Measurements from ENCODE around the gene C1QTNF6.

The C1QTNF6 gene

GRCh38 chr22:37228106-37229011 lies 40.3 kb upstream of the C1QTNF6 start:
- TF ChIP-seq SIN3A (IDR thresholded peaks at IDR 0.05; ENCODE audit: borderline replicate concordance, insufficient read depth, low read length), result no peak
- no peak for TF ChIP-seq TAF1 (IDR thresholded peaks at IDR 0.05; ENCODE audit: borderline replicate concordance, insufficient read depth, low read length)
- no peak for TF ChIP-seq REST (IDR thresholded peaks at IDR 0.05; ENCODE audit: insufficient read depth in 1 of 2, low read depth in 2 of 2, low read length in 2 of 2)
- TF ChIP-seq FOXP2 (optimal IDR thresholded peaks at IDR 0.05; ENCODE audit: borderline replicate concordance, extremely low read depth, extremely low read length, insufficient read depth), result no peak

DNA sequence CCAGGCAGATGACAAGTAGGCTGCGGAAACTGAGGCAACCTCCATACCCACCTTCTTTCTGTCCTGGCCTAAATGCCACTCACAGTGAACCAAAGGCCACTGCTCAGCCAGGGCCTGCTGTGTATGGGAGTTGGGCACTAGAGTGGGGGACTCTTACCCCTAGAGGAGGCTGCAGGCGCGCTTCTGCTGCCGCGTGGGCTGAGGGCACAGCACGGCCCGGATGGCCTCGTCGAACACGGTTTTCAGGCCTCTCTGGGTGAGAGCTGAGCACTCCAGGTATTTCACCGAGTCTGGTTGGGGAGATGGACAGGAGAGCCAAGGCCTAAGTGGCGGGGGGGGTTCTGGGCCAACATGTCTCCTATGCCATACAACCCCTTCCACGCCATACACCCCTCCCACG lies 38.5 kb upstream of the C1QTNF6 start:
- TF ChIP-seq SIN3A (IDR thresholded peaks at IDR 0.05; ENCODE audit: borderline replicate concordance, insufficient read depth, low read length) (no peak), TAF1 (IDR thresholded peaks at IDR 0.05; ENCODE audit: borderline replicate concordance, insufficient read depth, low read length) (no peak), POLR2AphosphoS5 (IDR thresholded peaks at IDR 0.05; ENCODE audit: low read depth, low read length) (no peak), FOXP2 (optimal IDR thresholded peaks at IDR 0.05; ENCODE audit: borderline replicate concordance, extremely low read depth, extremely low read length, insufficient read depth) (no peak), REST (IDR thresholded peaks at IDR 0.05; ENCODE audit: insufficient read depth in 1 of 2, low read depth in 2 of 2, low read length in 2 of 2) (no peak)

DNA sequence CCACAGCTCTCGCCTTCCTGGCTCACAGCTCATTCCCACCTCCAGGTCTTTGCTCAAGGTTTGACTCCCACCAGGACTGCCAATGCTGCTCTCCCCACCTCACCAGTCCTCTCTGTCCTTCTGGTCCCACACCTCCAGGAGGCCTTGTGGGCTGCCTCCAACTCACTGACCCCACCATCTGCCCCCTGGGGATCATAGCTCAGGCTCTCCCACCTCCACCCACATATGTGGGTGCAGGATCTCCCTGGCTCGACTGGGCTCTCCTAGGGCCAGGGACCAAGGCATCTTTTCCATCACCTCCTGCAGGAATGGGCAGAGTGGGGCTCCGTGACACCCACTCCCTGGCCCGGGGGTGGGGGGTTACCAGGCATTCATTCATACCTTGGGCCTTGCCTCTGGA lies 38.0 kb upstream of the C1QTNF6 start:
- TF ChIP-seq TAF1 (IDR thresholded peaks at IDR 0.05; ENCODE audit: borderline replicate concordance, insufficient read depth, low read length) (no peak), POLR2AphosphoS5 (IDR thresholded peaks at IDR 0.05; ENCODE audit: low read depth, low read length) (no peak), SIN3A (IDR thresholded peaks at IDR 0.05; ENCODE audit: borderline replicate concordance, insufficient read depth, low read length) (no peak), REST (IDR thresholded peaks at IDR 0.05; ENCODE audit: insufficient read depth in 1 of 2, low read depth in 2 of 2, low read length in 2 of 2) (no peak), FOXP2 (optimal IDR thresholded peaks at IDR 0.05; ENCODE audit: borderline replicate concordance, extremely low read depth, extremely low read length, insufficient read depth) (no peak)

GRCh38 chr22:37225481-37225880 lies 37.4 kb upstream of the C1QTNF6 start:
- no peak for TF ChIP-seq SIN3A (IDR thresholded peaks at IDR 0.05; ENCODE audit: borderline replicate concordance, insufficient read depth, low read length)
- no peak for TF ChIP-seq FOXP2 (optimal IDR thresholded peaks at IDR 0.05; ENCODE audit: borderline replicate concordance, extremely low read depth, extremely low read length, insufficient read depth)
- no peak for TF ChIP-seq POLR2AphosphoS5 (IDR thresholded peaks at IDR 0.05; ENCODE audit: low read depth, low read length)
- TF ChIP-seq TAF1 (IDR thresholded peaks at IDR 0.05; ENCODE audit: borderline replicate concordance, insufficient read depth, low read length), result no peak
- no peak for TF ChIP-seq REST (IDR thresholded peaks at IDR 0.05; ENCODE audit: insufficient read depth in 1 of 2, low read depth in 2 of 2, low read length in 2 of 2)

All from PFSK-1 (cell line).